Esophagus mucosa (tissue), 1 donor: Measurements from ENCODE around the gene CD72. TPM values are rescaled to one million over a fixed set of nuclear protein-coding genes. Genes with fewer than 3 reads are reported as not detected.
"Not testable (repeated sequence)": the region's sequence is repeated elsewhere in the genome, so short reads cannot be mapped to it uniquely, and the experiment has no call there.

Experiments used
- ATAC-seq: fragments of 200-7000 bp; cut with Tn5 transposase; one replicate; pipeline ENCODE4 v1.9.1; 2020
- total RNA-seq: library from RNA; stranded (reverse); gene quantifications from one replicate; pipeline ENCODE4 v1.2.4, GENCODE V29; 2023
- donor health status: DM: yes; HTN: yes; CAD: no.

CD72 gene
- total RNA-seq, 1 donor from 2014 or later: 0.52 TPM

DNA sequence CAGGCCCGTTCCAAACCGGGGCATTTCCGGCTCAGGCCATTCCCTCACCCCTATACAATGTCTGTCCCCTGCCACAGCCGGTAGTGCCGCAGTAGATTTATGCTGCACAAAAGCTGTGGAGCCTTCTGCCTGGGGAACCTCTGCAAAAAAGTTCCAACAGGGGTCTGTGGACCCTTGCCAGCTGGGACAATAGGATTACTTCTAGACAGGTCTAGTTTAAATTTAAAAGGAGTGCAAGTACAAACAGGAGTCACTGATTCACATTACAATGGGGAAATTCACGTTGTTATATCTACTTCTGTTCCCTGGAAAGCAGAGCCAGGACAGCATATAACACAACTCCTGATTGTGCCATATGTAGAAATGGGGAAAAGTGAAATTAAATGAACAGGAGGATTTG lies 34.7 kb downstream of the CD72 start:
- not testable (repeated sequence) for ATAC-seq

DNA sequence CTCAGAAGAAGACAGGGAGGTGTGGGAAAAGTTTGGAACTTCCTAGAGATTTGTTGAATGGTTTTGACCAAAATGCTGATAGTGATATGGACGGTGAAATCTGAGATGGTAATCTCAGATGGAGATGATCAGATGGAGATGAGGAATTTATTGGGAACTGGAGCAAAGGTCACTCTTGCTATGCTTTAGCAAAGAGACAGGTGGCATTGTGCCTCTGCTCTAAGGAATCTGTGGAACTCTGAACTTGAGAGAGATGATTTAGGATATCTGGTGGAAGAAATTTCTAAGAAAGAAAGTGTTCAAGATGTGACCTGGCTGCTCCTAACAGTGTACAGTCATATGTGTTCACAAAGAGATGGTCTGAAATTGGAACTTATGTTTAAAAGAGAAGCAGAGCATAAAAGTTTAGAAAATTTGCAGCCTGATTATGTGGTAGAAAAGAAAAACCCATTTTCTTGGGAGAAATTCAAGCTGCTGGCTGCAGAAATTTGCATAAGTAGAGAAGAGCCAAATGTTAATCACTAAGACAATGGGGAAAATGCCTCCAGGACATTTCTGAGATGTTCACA lies 38.5 kb downstream of the CD72 start:
- not testable (repeated sequence) for ATAC-seq

DNA sequence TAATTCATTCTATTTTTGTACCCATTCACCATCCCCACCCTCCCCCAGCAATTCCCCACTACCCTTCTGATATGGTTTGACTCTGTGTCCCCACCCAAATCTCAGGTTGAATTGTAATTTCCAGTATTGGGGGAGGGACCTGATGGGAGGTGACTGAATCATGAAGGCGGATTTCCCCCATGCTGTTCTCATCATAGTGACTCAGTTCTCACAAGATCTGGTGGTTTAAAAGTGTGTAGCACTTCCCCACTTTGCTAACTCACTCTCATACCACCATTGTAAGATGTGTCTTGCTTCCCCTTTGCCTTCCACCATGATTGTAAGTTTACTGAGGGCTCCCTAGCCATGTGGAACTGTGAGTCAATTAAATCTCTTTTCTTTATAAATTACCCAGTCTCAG lies 39.1 kb downstream of the CD72 start:
- no peak for ATAC-seq

DNA sequence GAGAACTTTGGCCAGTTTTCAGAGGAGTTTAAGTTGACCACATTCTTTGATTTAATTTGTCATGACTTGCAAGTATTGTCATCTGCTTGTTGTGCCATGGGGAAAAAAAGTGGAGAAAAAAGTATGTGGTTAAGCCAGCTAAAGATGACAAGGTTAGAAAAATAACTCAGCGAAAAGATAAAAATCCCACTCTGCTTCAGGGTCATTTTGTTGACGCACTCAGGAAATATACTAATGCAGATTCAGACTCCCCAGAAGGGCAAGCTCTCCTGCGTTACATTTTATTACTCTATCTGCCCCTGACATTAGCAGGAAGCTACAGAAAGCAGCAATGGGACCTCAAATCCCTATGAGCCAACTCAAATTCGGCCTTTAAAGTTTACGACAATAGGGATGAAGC lies 40.7 kb downstream of the CD72 start:
- no peak for ATAC-seq

DNA sequence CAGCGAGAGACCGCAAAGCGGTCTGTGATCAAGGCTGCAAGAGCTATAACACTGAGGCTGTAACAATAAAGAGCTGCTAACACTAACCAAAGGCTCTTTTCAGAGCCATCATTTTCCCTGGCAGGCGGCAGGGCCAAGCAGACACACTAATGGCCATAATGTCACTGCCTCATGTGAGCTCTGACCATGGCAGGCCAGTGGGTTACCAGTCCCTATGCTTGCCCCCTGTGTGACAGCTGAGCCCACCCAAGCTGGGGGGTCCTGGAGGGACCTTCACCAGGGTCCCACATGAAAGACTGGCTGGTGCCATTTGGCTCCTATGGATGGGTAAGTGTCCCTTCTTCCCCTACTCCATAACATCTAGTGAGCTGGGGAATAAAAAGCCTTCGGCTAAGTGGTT lies 42.7 kb downstream of the CD72 start:
- no peak for ATAC-seq

DNA sequence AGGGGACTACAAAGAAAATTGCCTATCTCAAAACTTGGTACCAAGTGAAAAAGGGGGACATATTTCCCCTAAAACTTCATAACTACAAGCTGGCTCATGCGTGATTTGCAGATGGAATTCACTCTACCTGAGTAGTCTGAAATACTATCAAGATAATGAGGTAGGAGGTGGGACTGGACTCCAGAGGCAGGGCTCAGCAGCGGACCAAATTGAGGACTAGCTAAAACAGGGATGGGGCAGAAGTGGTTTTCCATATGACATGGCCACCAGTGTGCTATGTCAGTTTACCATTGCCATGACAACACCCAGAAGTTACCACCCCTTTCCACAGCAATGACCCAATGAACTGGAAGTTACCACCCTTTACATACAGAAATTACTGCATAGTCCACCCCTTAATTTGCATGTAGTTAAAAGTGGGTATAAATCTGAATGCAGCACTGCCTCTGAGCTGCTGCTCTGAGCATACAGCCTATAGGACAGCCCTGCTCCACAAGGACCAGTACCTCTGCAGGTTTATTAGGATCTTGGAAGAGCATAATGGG lies 43.6 kb downstream of the CD72 start:
- ATAC-seq: no peak

DNA sequence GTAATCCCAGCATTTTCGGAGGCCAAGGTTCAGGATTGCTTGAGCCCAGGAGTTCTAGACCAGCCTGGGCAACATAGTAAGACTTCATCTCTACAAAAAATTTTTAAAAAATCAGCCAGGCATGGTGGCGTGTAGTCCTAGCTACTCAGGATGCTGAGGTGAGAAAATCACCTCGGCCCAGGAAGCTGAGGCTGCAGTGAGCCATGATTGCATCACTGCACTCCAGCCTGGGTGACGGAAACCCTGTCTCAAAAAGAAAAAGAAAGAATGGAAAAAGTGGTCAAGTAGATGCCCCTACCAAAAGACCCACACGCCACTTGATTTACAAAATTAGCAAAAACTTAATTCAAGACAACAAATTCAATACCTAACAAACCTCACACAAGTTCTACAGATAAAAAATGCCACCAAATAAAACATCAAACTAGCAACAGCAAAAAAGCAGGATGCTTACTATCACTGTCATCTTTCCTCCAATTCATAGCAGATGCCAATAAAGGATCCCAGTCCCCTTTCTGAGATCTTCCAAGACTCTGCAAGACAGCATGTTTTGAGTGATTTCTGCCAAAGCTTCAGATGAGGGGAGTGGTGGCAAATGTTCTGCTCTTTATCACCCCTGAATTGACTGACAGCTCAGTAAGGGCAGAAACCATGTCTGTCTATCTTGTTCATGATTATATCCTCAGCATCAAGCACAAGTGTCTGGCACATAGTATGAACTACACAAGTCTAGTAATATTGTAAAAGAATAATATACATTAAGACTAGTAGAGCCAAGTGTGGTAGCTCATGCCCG lies 47.3 kb downstream of the CD72 start:
- no peak for ATAC-seq

DNA sequence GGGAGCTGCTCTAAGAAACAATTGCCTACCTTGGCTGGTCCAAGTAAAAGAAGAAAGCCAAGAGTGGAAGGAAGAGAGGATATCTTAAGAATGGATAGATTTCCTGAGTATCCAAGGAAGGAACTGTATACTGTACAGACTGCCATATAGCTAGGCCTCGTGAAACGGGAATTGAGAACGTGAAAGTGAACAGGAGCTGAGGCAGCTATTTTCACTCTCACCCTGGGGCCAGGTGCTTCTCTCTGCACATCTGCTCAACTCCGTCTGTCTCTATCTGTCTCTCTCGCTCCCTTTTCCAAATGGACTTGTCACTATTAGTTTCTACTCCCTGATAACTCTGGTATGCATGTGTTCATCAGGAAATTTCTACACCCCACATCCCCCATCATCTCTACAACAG lies 49.0 kb downstream of the CD72 start:
- no peak for ATAC-seq

DNA sequence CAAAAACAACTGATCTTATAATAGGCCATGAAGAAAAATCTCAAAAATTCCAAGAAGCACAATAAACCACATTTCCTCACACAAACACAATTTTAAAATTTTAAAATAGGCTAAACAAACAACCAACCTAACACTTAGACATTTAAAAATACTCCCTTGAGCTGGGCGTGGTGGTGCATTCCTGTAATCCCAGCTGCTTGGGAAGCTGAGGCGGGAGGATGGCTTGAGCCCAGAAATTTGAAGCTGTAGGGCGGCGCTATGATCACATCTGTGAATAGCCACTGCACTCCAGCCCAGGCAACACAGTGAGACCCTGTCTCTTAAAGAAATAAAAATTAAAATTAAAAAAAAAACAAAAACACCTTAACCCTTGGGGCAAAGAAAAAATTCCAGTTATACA lies 50.0 kb downstream of the CD72 start:
- ATAC-seq: no peak

DNA sequence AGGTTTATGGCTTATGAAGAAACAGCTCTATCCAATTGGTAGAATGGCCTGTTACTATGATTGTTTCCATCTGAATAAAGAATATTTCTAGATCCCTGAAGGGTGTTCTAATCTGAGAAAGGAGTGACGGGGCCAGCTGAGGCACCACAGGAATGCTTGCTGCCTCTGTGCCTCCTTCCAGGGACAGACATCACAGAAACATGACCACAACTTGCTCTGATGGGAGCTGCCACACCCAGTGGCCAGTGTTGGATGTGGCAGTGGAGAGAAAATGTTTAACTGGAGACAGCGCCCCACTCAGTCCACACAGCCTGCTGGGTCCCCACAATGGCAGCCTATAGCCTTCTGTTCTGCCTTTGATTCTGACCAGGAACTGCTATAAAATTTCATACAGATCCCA lies 51.8 kb downstream of the CD72 start:
- no peak for ATAC-seq

DNA sequence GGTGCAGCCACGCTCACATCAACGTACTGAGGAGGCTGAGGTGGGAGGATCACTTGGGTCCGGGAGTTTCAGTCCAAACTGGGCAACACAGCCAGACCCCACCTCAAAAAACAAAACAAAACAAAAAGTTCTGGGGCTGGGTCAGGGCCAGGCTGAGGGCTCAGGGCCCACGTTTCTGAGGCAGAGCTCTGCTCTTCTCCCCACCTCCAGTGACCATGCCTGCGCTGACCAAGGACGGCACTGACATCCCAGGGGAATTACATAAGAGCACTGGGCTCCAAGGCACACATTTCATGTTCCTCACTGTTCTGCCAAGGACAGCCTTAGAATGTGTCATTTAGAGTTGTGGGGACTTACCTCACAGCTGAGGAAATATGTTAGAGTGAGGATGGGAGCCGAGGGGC lies 53.6 kb downstream of the CD72 start:
- no peak for ATAC-seq

DNA sequence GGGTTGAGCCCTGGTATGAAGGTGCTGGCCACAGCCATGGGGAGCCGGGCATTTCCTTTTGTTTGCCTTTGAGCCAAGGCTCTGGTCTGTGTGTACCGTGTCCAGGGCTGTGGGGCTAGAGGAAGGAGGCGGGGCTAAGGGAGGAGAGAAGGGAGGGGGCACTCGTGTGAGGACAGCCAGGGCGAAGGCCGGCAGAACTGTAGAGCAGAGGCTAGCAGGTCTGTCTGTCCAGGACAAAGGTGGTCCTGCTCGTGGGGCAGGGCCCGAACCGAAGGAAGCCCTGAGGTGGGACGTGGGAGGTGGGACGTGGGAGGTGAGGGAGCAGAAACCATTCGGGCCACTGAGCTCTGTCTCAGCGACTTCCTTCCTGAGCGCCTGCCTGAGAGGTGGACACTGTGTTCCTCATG lies 54.4 kb downstream of the CD72 start:
- no peak for ATAC-seq

DNA sequence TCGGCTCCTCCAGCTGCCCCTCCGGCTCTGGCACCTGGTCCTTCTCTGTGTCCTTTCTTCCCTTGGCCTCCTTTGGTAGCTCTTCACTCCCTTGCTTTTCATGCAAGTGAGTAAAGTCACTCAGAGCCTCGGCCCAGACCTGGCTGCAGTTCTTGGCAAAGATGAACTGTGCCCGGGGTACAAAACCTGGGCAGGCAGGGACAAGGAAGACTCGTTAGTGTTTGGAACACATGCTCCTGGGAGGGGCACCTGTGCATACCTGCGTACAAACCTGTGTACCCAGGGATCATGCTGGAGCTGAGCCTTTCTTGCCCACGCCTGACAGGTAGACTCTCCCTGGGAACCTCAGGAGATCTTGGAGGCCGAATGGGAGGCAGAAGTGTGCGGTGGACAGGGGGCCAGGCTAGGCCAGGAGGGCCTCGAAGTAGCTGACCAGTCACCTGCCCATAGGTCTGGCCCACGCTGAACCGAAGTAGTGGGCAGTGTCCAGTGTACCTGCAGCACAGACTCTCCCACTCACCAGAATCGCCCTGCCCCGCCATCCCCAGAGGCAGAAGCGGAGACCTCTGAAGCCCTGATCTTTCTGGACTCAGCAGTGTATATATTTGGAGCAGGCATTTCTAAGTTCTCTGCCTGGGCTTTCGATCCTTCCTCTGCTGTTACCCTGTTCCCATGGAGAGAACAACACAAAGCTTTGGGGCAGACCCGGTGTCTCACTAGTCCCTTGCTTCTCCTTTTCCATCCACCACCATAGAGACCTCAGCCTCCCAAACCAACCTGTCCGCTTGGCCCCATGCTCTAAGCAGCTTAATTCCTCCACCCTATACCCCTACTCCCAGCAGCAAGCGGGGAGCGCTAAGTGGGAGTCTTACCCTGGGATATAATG lies 55.1 kb downstream of the CD72 start:
- peak; percentile 94 for ATAC-seq

DNA sequence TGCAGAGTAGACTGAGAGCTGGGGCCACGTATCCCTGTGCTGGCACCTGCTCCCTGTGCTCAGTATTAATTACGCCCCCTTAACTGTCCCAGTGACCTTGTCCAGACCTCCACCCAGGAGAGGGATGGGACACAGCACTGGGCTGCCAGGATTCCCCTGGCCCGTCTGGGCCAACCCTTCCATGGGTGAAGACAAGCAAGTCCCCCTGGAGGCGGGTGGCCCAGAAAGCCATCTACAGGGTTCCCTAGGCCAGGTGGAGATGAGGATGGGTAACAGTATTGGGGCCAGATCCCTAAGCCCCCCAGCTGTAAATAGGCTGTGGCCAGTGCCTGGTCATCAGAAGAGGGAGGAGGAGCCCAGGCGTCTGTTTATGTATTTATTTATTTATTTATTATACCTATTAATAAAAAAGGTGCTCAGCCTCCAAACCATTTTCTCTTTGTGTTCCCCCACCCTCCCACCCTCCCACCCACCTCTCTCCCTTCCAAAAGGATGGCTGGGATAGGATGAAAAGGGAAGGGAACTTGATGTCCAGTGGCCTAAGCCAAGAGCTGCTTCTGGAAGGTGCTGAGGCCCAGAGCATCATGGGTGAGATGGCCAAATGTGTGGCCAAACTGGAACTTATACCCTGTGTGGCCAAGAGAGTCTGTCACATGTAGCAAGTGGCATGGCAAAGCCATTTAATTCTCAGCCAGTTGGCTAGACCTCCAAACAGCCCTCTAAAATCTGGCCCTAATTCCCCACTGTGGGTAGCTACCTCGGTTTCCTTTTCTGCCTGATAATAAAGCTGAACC lies 56.5 kb downstream of the CD72 start:
- ATAC-seq: no peak

DNA sequence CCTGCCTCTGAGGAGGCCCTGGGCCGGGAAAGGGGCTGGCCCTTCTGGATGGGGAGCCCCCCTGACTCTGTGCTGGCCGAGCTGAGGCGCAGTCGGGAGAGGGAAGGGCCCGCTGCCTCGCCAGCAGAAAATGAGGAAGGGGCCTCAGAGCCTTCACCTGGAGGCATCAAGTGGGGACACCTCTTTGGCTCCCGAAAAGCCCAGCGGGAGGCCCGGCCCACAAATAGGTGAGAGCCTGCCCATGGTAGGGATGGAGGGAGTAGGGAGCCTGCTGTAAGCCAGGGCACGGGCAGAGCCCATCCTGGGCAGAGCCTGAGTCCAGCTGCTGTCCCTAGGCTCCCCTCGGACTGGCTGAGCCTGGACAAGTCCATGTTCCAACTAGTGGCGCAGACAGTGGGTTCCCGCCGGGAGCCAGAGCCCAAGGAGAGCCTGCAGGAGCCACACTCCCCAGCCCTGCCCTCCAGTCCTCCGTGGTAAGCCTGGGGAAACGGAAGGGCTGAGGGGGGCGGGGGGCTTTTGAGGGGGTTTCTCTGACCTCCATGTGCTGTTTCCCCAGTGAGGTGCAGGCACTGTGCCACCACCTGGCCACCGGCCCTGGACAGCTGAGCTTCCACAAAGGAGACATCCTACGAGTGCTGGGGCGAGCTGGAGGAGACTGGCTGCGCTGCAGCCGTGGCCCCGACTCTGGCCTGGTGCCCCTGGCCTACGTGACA lies 57.4 kb downstream of the CD72 start:
- no peak for ATAC-seq

Other genes with a start within 250 kb of the CD72 start
- gene RUSC2, start 128.3 kb downstream of the CD72 start, total RNA-seq: 4.7 TPM
- gene TESK1, start 13.2 kb downstream of the CD72 start, total RNA-seq: 9.5 TPM
- gene SIT1, start 32.5 kb upstream of the CD72 start, total RNA-seq: 0.44 TPM
- gene RMRP, start 39.6 kb upstream of the CD72 start, total RNA-seq: 5,550 TPM
- gene CCDC107, start 39.9 kb upstream of the CD72 start, total RNA-seq: 7.9 TPM
- gene ARHGEF39, start 46.8 kb upstream of the CD72 start, total RNA-seq: 2.4 TPM
- gene CA9, start 55.5 kb upstream of the CD72 start, total RNA-seq: 1.6 TPM
- 31.2 TPM for gene TPM2, start 71.5 kb upstream of the CD72 start, total RNA-seq
- gene TLN1, start 113.8 kb upstream of the CD72 start, total RNA-seq: 84.6 TPM
- gene CREB3, start 114.3 kb upstream of the CD72 start, total RNA-seq: 15.1 TPM
- gene GBA2, start 130.8 kb upstream of the CD72 start, total RNA-seq: 20.9 TPM
- gene RGP1, start 130.9 kb upstream of the CD72 start, total RNA-seq: 17.4 TPM
- not detected for gene MSMP, start 135.9 kb upstream of the CD72 start, total RNA-seq
- 1.3 TPM for gene NPR2, start 173.2 kb upstream of the CD72 start, total RNA-seq
- gene SPAG8, start 193.8 kb upstream of the CD72 start, total RNA-seq: 0.20 TPM
- gene HINT2, start 196.6 kb upstream of the CD72 start, total RNA-seq: 30.2 TPM
- not detected for gene FAM221B, start 210.3 kb upstream of the CD72 start, total RNA-seq
- gene TMEM8B, start 210.8 kb upstream of the CD72 start, total RNA-seq: 1.7 TPM